Nephron progenitor cell (in vitro differentiated cells): ENCODE results near the gene B3GNT3.

Experiments used
- DNase-seq: peaks from one replicate; pipeline ENCODE4 v3.0.0; 2021
- H3K27ac Mint-ChIP-seq: 2 replicates; pipeline ENCODE4 v1.8.0; 2021; ENCODE audit warnings: mild to moderate bottlenecking, moderate library complexity, mixed read lengths
- H3K27me3 Mint-ChIP-seq: 2 replicates; pipeline ENCODE4 v1.8.0; 2021; ENCODE audit warnings: mild to moderate bottlenecking, low read depth, mixed read lengths; ENCODE audit not compliant: poor library complexity
- H3K36me3 Mint-ChIP-seq: 2 replicates; pipeline ENCODE4 v1.8.0; 2021; ENCODE audit warnings: low read depth, mixed read lengths
- H3K4me1 Mint-ChIP-seq: 2 replicates; pipeline ENCODE4 v1.8.0; 2021; ENCODE audit warnings: mixed read lengths
- H3K4me3 Mint-ChIP-seq: 2 replicates; pipeline ENCODE4 v1.8.0; 2021; ENCODE audit warnings: mild to moderate bottlenecking, moderate library complexity, mixed read lengths
- H3K9me3 Mint-ChIP-seq: 2 replicates; pipeline ENCODE4 v1.8.0; 2021; ENCODE audit warnings: mild to moderate bottlenecking, moderate library complexity, mixed read lengths
- TF ChIP-seq, protein P1 (sequence below): fragments of 200-600 bp; sonication (generic); IDR thresholded peaks from 2 replicates; pipeline ENCODE4 v1.5.0; 2021; ENCODE audit warnings: antibody characterized with exemption

B3GNT3 gene

DNA sequence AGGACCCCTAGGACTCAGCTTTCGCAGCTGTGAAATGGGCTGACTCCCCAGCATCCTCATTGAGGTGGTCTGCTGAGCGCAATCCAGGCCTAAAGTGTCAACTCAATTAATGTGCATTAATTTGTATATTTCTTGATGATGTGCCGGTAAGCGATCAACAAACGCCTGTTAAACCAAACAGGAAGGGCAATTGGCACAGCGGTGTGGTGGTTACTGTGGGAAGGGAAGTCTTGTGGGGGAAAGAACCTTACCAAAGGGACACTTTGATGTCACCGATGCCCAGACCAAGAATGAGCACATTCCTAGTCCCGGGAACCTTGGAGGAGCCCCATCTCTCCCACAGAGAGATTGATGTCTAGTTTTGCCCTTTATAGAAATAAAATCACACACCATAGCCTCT, 51.2 kb downstream of the B3GNT3 start:
- H3K9me3 Mint-ChIP-seq: peaks cover 3% of the 10 kb centered on the region
- DNase-seq: no peak
- H3K27ac Mint-ChIP-seq: no peak overlapping the region
- H3K4me3 Mint-ChIP-seq: no peak overlapping the region
- H3K4me1 Mint-ChIP-seq: peaks cover 21% of the 10 kb centered on the region
- TF ChIP-seq, protein P1, sequence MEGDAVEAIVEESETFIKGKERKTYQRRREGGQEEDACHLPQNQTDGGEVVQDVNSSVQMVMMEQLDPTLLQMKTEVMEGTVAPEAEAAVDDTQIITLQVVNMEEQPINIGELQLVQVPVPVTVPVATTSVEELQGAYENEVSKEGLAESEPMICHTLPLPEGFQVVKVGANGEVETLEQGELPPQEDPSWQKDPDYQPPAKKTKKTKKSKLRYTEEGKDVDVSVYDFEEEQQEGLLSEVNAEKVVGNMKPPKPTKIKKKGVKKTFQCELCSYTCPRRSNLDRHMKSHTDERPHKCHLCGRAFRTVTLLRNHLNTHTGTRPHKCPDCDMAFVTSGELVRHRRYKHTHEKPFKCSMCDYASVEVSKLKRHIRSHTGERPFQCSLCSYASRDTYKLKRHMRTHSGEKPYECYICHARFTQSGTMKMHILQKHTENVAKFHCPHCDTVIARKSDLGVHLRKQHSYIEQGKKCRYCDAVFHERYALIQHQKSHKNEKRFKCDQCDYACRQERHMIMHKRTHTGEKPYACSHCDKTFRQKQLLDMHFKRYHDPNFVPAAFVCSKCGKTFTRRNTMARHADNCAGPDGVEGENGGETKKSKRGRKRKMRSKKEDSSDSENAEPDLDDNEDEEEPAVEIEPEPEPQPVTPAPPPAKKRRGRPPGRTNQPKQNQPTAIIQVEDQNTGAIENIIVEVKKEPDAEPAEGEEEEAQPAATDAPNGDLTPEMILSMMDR: no peak
- no peaks in the 10 kb centered on the region for H3K36me3 Mint-ChIP-seq
- H3K27me3 Mint-ChIP-seq: peaks cover 57% of the 10 kb centered on the region

GRCh38 chr19:17847538-17848366, 52.8 kb downstream of the B3GNT3 start, which contains the start of gene JAK3:
Gene JAK3 (minus strand): TSS chr19:17847982. CDS start chr19:17844417, 3,565 bp downstream.
- Mint-ChIP-seq H3K36me3 (no peaks in the 10 kb centered on the region), H3K4me3 (peak within 1 kb of the TSS; percentile 38), H3K9me3 (peaks cover 9% of the 10 kb centered on the region), H3K27me3 (peaks cover 52% of the 10 kb centered on the region), H3K4me1 (peaks cover 19% of the 10 kb centered on the region), H3K27ac (no peak within 1 kb of the TSS)
- peak; percentile 86 for DNase-seq
- TF ChIP-seq, protein P1: no peak

GRCh38 chr19:17848595-17849292, 53.8 kb downstream of the B3GNT3 start:
- Mint-ChIP-seq H3K36me3 (no peaks in the 10 kb centered on the region), H3K27me3 (peaks cover 50% of the 10 kb centered on the region), H3K4me1 (peaks cover 19% of the 10 kb centered on the region), H3K4me3 (no peak overlapping the region), H3K27ac (no peak overlapping the region), H3K9me3 (peaks cover 9% of the 10 kb centered on the region)
- no peak for DNase-seq
- TF ChIP-seq, protein P1: no peak

GRCh38 chr19:17854061-17854460, 59.1 kb downstream of the B3GNT3 start:
- DNase-seq: no peak
- TF ChIP-seq, protein P1: no peak
- H3K9me3 Mint-ChIP-seq: peaks cover 9% of the 10 kb centered on the region
- no peak overlapping the region for H3K4me3 Mint-ChIP-seq
- H3K36me3 Mint-ChIP-seq: no peaks in the 10 kb centered on the region
- peaks cover 11% of the 10 kb centered on the region for H3K4me1 Mint-ChIP-seq
- H3K27me3 Mint-ChIP-seq: peaks cover 40% of the 10 kb centered on the region
- no peak overlapping the region for H3K27ac Mint-ChIP-seq

DNA sequence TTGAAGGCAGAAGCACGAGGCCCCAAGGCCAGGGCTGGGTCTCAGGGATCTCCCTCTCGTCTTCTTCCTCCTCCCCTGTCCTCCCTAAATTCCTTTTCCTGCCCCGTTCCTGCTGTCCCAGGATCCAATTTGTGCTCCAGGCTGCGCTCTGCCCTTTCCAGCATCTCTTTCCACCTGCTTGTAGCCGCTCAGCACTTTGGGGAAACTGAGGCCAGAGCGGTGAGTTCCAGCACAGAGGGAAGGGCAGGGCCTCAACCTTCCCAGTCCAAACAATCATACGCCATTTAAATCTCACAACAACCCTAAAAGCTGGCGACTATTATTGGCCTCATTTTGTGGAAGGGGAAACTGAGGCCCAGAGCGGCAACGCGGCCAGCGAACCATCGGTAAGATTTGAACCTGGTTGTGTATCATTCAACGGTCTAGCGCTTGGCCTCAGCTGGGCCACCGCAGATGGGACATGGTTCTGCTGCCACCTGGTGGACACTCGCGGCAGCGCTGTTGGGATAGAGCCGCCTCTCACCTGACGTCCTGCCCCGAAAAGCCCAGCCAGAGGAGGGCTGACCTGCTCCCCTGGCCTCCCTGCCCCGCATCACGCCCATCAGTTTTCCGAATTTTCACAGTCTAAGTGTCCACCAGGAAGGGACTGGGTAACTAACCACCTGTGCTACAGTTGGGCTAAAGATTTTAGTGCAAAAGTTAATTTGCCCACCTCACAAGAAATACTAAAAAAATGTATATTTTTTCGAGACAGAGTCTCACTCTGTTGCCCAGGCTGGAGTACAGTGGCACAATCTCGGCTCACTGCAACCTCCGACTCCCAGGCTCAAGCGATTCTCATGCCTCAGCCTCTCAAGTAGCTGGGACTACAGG, 60.6 kb downstream of the B3GNT3 start:
- Mint-ChIP-seq H3K27ac (no peak overlapping the region), H3K4me1 (peaks cover 19% of the 10 kb centered on the region), H3K27me3 (peaks cover 46% of the 10 kb centered on the region), H3K36me3 (peaks cover 10% of the 10 kb centered on the region), H3K9me3 (peaks cover 8% of the 10 kb centered on the region), H3K4me3 (no peak overlapping the region)
- TF ChIP-seq, protein P1: peak; percentile 98
- DNase-seq: peak; percentile 97
